Astrocyte (in vitro differentiated cells and primary cell): ENCODE results near the gene PPIA. TPM values are rescaled to one million over a fixed set of nuclear protein-coding genes. Genes with fewer than 3 reads are reported as not detected.

Source experiments
- DNase-seq: peaks from one replicate; pipeline ENCODE4 v3.0.0-alpha.2; 2010; ENCODE audit warnings: low read depth
- FAIRE-seq: peaks from 2 replicates; lab custom pipeline; 2011; peaks lifted over from hg19 to GRCh38; lab: Jason Lieb, UNC
- H2AFZ ChIP-seq: 2 replicates; pipeline ENCODE4 v1.6.0; 2012; ENCODE audit warnings: low read depth, low read length, inconsistent platforms
- H3K27ac ChIP-seq: 2 replicates; pipeline ENCODE4 v1.5.1; 2011; ENCODE audit warnings: low read depth, low read length, inconsistent platforms
- H3K27me3 ChIP-seq: 2 replicates; pipeline ENCODE4 v1.6.0; 2011; ENCODE audit warnings: low read length, inconsistent platforms; ENCODE audit not compliant: insufficient read depth
- H3K36me3 ChIP-seq: 2 replicates; pipeline ENCODE4 v1.5.1; 2011; ENCODE audit warnings: low read length, inconsistent platforms; ENCODE audit not compliant: insufficient read depth
- H3K4me1 ChIP-seq: 2 replicates; pipeline ENCODE4 v1.5.1; 2011; ENCODE audit warnings: low read length, inconsistent platforms; ENCODE audit not compliant: insufficient read depth
- H3K4me2 ChIP-seq: 2 replicates; pipeline ENCODE4 v1.6.0; 2012; ENCODE audit warnings: low read length, inconsistent platforms
- H3K4me3 ChIP-seq: 2 replicates; pipeline ENCODE4 v1.5.1; 2011; ENCODE audit warnings: low read depth, mild to moderate bottlenecking, low read length, inconsistent platforms; ENCODE audit not compliant: insufficient read depth
- H3K79me2 ChIP-seq: 2 replicates; pipeline ENCODE4 v1.6.0; 2012; ENCODE audit warnings: mild to moderate bottlenecking, low read length, inconsistent platforms; ENCODE audit not compliant: insufficient read depth
- H3K9ac ChIP-seq: 2 replicates; pipeline ENCODE4 v1.6.0; 2012; ENCODE audit warnings: mild to moderate bottlenecking, low read length, inconsistent platforms
- H3K9me3 ChIP-seq: 2 replicates; pipeline ENCODE4 v1.5.1; 2012; ENCODE audit warnings: low read depth, mild to moderate bottlenecking, low read length, inconsistent platforms; ENCODE audit not compliant: insufficient read depth
- H4K20me1 ChIP-seq: 2 replicates; pipeline ENCODE4 v1.6.0; 2012; ENCODE audit warnings: low read length, inconsistent platforms; ENCODE audit not compliant: insufficient read depth
- H3K27ac Mint-ChIP-seq: one replicate; pipeline ENCODE4 v1.8.0; 2021; ENCODE audit warnings: mild to moderate bottlenecking, mixed read lengths; ENCODE audit not compliant: unreplicated experiment
- H3K27me3 Mint-ChIP-seq: one replicate; pipeline ENCODE4 v1.8.0; 2021; ENCODE audit warnings: low read depth, mixed read lengths; ENCODE audit not compliant: unreplicated experiment
- H3K36me3 Mint-ChIP-seq: one replicate; pipeline ENCODE4 v1.8.0; 2021; ENCODE audit warnings: low read depth, mixed read lengths; ENCODE audit not compliant: unreplicated experiment
- H3K4me1 Mint-ChIP-seq: one replicate; pipeline ENCODE4 v1.8.0; 2021; ENCODE audit warnings: low read depth, mixed read lengths; ENCODE audit not compliant: unreplicated experiment
- H3K4me3 Mint-ChIP-seq: one replicate; pipeline ENCODE4 v1.8.0; 2021; ENCODE audit warnings: mild to moderate bottlenecking, moderate library complexity, mixed read lengths; ENCODE audit not compliant: unreplicated experiment
- H3K9me3 Mint-ChIP-seq: one replicate; pipeline ENCODE4 v1.8.0; 2021; ENCODE audit warnings: mild to moderate bottlenecking, mixed read lengths; ENCODE audit not compliant: unreplicated experiment
- CTCF ChIP-seq: IDR thresholded peaks from 2 replicates; pipeline ENCODE4 v1.5.1; 2011; ENCODE audit warnings: low read depth, mild to moderate bottlenecking, inconsistent platforms, low read length, moderate library complexity; ENCODE audit not compliant: insufficient read depth
- EZH2 ChIP-seq: IDR thresholded peaks from 2 replicates; pipeline ENCODE4 v1.6.1; 2012; ENCODE audit warnings: mild to moderate bottlenecking, low read length, inconsistent platforms; ENCODE audit not compliant: insufficient read depth
- total RNA-seq: library from RNA; stranded (reverse); gene quantifications from 2 replicates; pipeline ENCODE4 v1.2.1, GENCODE V29; 2021

The PPIA gene
- total RNA-seq, 1 donor from 2014 or later, result 1,628 TPM

GRCh38 chr7:44787041-44787440, 9.4 kb upstream of the PPIA start:
- Histone ChIP-seq H3K27me3 (no peaks in the 10 kb centered on the region), H3K4me3 (no peak overlapping the region), H3K79me2 (no peaks in the 10 kb centered on the region), H3K9me3 (peaks cover 6% of the 10 kb centered on the region), H3K4me1 (peaks cover 6% of the 10 kb centered on the region), H3K4me2 (no peak overlapping the region), H2AFZ (no peak overlapping the region), H3K27ac (no peak overlapping the region), H3K9ac (no peak overlapping the region), H4K20me1 (no peaks in the 10 kb centered on the region), H3K36me3 (no peaks in the 10 kb centered on the region)
- FAIRE-seq, result no peak
- H3K27ac Mint-ChIP-seq, result no peak overlapping the region
- no peak for DNase-seq
- peaks cover 10% of the 10 kb centered on the region for H3K4me1 Mint-ChIP-seq
- H3K9me3 Mint-ChIP-seq, result peaks cover 22% of the 10 kb centered on the region
- no peak overlapping the region for H3K4me3 Mint-ChIP-seq
- H3K36me3 Mint-ChIP-seq, result peaks cover 7% of the 10 kb centered on the region
- TF ChIP-seq CTCF (no peak), EZH2 (no peak)
- H3K27me3 Mint-ChIP-seq, result no peaks in the 10 kb centered on the region

GRCh38 chr7:44787762-44788161, 8.7 kb upstream of the PPIA start:
- no peak overlapping the region for H3K27ac ChIP-seq
- TF ChIP-seq EZH2 (no peak), CTCF (no peak)
- H3K27me3 Mint-ChIP-seq, result no peaks in the 10 kb centered on the region
- no peaks in the 10 kb centered on the region for H3K36me3 ChIP-seq
- no peak overlapping the region for H3K9ac ChIP-seq
- H2AFZ ChIP-seq, result no peak overlapping the region
- no peaks in the 10 kb centered on the region for H3K79me2 ChIP-seq
- no peaks in the 10 kb centered on the region for H4K20me1 ChIP-seq
- no peak overlapping the region for H3K4me3 Mint-ChIP-seq
- no peak for DNase-seq
- H3K9me3 ChIP-seq, result peaks cover 6% of the 10 kb centered on the region
- H3K27me3 ChIP-seq, result no peaks in the 10 kb centered on the region
- H3K4me3 ChIP-seq, result no peak overlapping the region
- peaks cover 17% of the 10 kb centered on the region for H3K9me3 Mint-ChIP-seq
- no peak for FAIRE-seq
- H3K27ac Mint-ChIP-seq, result no peak overlapping the region
- H3K4me1 ChIP-seq, result peaks cover 6% of the 10 kb centered on the region
- peaks cover 4% of the 10 kb centered on the region for H3K36me3 Mint-ChIP-seq
- H3K4me1 Mint-ChIP-seq, result peaks cover 10% of the 10 kb centered on the region
- H3K4me2 ChIP-seq, result no peak overlapping the region

- Mint-ChIP-seq H3K4me3 (no peak overlapping the region), H3K27ac (no peak overlapping the region), H3K27me3 (no peaks in the 10 kb centered on the region), H3K9me3 (peaks cover 2% of the 10 kb centered on the region), H3K36me3 (no peaks in the 10 kb centered on the region), H3K4me1 (peaks cover 10% of the 10 kb centered on the region)
- Histone ChIP-seq H3K4me3 (no peak overlapping the region), H3K27ac (no peak overlapping the region), H2AFZ (no peak overlapping the region), H4K20me1 (no peaks in the 10 kb centered on the region), H3K27me3 (no peaks in the 10 kb centered on the region), H3K4me2 (no peak overlapping the region), H3K36me3 (no peaks in the 10 kb centered on the region), H3K9me3 (no peaks in the 10 kb centered on the region), H3K4me1 (peaks cover 6% of the 10 kb centered on the region), H3K9ac (no peak overlapping the region), H3K79me2 (no peaks in the 10 kb centered on the region)
- FAIRE-seq, result no peak
- TF ChIP-seq EZH2, result no peak
- TF ChIP-seq CTCF, result no peak
- DNase-seq, result no peak
Measured at GRCh38 chr7:44789990-44790389, 6.5 kb upstream of the PPIA start.
